ES-I3 (cell line): ENCODE results near the gene FER1L5.

Source experiments
- H3K36me3 ChIP-seq: 2 replicates; pipeline ENCODE4 v1.6.1; 2013; ENCODE audit warnings: mild to moderate bottlenecking, low read length, control low read depth, moderate library complexity; ENCODE audit not compliant: insufficient read depth
- H3K4me1 ChIP-seq: 2 replicates; pipeline ENCODE4 v1.6.1; 2013; ENCODE audit warnings: mild to moderate bottlenecking, control low read depth, low read length; ENCODE audit not compliant: insufficient read depth
- H3K9ac ChIP-seq: 2 replicates; pipeline ENCODE4 v1.6.1; 2013; ENCODE audit warnings: low read depth, mild to moderate bottlenecking, low read length, moderate library complexity
- H3K9me3 ChIP-seq: 2 replicates; pipeline ENCODE4 v1.6.1; 2013; ENCODE audit warnings: mild to moderate bottlenecking, low read length, moderate library complexity; ENCODE audit not compliant: control insufficient read depth, insufficient read depth

FER1L5 gene

DNA sequence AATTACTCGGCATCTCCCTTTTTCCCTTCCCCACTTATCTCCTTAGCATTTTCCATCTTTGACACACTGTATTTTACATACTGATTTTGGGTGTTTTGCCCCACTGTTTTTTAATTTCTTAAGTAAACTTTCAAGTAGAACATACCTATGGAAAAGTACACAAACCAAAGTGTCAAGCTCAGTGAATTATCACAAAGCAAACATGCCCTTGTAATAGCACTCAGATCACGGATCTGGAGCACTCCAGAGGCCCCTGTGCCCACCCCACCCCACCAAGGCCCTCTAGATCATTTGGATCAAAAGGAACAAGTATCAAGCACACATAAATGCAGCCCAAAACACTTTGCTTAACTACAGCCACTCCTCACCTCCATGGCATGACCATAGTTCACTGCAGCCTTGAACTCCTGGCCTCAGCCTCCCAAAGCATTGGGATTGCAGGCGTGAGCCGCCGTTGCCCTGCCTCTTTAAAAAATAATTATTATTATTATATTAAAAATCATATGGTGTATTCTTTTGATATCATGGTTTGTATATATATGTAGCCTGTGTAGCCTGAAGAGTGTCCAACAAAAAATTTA, 38.1 kb downstream of the FER1L5 start:
- Histone ChIP-seq H3K4me1 (no peaks in the 10 kb centered on the region), H3K36me3 (no peaks in the 10 kb centered on the region), H3K9ac (no peak overlapping the region), H3K9me3 (no peaks in the 10 kb centered on the region)

- Histone ChIP-seq H3K4me1 (no peaks in the 10 kb centered on the region; the same call in 1 of the 2 replicates), H3K36me3 (no peaks in the 10 kb centered on the region), H3K9ac (no peak overlapping the region), H3K9me3 (no peaks in the 10 kb centered on the region)
Measured at GRCh38 chr2:96681540-96681939, 39.0 kb downstream of the FER1L5 start.

GRCh38 chr2:96683307-96683706, 40.7 kb downstream of the FER1L5 start:
- no peaks in the 10 kb centered on the region for H3K36me3 ChIP-seq
- peaks cover 5% of the 10 kb centered on the region; the same call in 1 of the 2 replicates for H3K4me1 ChIP-seq
- no peaks in the 10 kb centered on the region for H3K9me3 ChIP-seq
- H3K9ac ChIP-seq, result no peak overlapping the region

GRCh38 chr2:96683972-96684820, 41.6 kb downstream of the FER1L5 start:
- Histone ChIP-seq H3K9ac (no peak overlapping the region), H3K9me3 (no peaks in the 10 kb centered on the region), H3K4me1 (peaks cover 5% of the 10 kb centered on the region; the same call in 1 of the 2 replicates), H3K36me3 (no peaks in the 10 kb centered on the region)

DNA sequence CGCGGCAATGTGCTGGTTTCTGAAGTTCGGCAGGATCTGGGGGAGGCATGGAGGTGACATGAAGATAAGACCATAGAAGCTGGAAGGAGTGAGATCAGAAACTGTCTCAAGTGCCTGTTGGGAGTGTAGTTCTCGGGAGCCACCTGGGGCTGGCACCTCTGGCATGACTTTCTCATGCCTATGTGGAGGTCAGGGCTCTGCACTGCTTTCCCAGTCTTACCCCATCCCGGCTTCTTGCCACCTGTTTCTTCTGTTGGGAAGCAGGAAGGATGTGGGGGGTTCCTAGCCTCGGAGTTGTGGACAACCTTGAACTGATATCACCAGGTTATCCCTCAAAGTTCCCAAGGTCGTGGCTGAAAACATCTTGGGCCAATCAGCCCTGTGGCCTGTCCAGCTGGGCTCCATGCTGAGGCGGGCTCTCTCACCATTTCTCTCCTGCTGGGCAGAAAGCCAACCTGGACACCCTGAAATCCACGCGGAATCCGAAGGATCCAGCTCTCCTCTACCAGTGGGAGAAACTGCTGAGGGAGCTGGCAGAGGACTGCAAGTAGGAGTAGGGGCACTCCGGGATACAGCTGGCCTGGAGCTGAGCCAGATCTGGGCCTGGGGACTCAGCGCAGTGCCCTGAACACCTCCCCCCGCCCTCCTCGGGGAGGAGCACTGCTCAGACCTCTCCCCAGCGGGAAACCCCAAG, 42.5 kb downstream of the FER1L5 start:
- H3K4me1 ChIP-seq, result peaks cover 5% of the 10 kb centered on the region; the same call in 1 of the 2 replicates
- no peaks in the 10 kb centered on the region for H3K36me3 ChIP-seq
- no peak overlapping the region for H3K9ac ChIP-seq
- H3K9me3 ChIP-seq, result no peaks in the 10 kb centered on the region

GRCh38 chr2:96685577-96686459, 43.3 kb downstream of the FER1L5 start:
- H3K36me3 ChIP-seq, result no peaks in the 10 kb centered on the region
- no peak overlapping the region for H3K9ac ChIP-seq
- no peaks in the 10 kb centered on the region for H3K9me3 ChIP-seq
- peaks cover 5% of the 10 kb centered on the region; the same call in 1 of the 2 replicates for H3K4me1 ChIP-seq

DNA sequence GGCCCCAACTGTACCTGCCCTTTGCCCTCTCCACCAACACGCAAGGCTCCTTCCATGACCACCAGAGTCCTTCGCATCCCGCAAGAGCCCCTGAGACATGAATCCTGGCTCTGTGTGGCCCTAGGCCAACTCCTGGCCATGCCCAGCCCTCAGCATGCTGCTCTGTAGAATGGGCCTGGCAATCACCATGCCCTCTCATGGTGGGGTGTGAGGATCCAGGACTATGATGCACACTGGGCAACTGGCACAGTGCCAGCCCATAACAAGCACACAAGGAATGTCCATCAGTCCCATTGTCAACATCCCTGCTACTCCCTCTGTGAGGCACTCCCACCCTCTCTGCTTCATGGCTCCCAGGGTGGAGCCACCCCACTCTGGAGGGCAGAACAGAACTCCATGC, 44.7 kb downstream of the FER1L5 start:
- Histone ChIP-seq H3K36me3 (no peaks in the 10 kb centered on the region), H3K9me3 (no peaks in the 10 kb centered on the region), H3K4me1 (peaks cover 5% of the 10 kb centered on the region; the same call in 1 of the 2 replicates), H3K9ac (no peak overlapping the region)

DNA sequence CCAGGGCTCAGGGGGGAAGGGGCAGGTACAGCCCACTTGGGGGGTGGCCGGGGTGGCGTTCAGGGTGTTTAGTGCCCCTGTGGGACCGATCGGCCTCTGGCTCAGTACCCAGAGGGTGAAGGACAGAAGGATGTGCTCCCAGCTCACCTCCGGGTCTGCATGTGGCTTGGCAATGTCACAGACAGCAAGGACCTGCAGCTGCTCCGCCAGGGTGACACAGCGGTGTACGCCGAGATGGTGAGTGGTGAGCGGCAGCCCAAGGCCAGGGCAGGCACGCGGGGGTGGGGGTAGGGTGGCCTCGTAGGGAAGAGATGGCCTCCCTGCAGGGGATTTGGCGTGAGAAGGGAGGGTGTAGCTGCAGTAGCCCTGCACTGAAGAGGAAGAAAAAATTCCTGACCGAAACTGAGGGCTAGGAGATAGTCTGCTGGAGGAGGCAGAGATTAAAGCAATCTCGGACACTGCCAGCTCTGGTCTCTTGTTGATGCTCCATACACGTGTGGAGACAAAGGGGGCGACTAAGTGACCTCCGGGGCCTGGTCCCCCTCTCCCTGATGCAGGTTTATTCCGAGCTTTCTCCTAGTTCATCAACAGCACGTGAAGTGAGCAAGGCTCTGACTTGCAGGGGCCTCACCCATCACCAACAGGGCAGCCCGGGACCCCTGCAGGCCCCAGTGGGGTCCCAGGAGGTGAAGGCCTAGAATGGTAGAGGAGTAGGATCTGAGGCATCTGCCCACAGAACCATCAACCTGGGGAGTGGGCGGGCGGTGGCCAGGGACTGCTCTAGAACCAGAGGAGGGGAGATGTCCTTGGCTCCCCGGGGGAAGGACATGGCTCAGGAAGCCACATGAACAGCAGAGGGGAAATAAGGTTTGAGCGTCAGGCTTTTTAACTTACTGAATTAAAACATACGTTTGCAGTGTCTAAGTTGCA, 45.4 kb downstream of the FER1L5 start:
- no peak overlapping the region for H3K9ac ChIP-seq
- H3K36me3 ChIP-seq, result no peaks in the 10 kb centered on the region
- H3K4me1 ChIP-seq, result peaks cover 5% of the 10 kb centered on the region; the same call in 1 of the 2 replicates
- no peaks in the 10 kb centered on the region for H3K9me3 ChIP-seq

DNA sequence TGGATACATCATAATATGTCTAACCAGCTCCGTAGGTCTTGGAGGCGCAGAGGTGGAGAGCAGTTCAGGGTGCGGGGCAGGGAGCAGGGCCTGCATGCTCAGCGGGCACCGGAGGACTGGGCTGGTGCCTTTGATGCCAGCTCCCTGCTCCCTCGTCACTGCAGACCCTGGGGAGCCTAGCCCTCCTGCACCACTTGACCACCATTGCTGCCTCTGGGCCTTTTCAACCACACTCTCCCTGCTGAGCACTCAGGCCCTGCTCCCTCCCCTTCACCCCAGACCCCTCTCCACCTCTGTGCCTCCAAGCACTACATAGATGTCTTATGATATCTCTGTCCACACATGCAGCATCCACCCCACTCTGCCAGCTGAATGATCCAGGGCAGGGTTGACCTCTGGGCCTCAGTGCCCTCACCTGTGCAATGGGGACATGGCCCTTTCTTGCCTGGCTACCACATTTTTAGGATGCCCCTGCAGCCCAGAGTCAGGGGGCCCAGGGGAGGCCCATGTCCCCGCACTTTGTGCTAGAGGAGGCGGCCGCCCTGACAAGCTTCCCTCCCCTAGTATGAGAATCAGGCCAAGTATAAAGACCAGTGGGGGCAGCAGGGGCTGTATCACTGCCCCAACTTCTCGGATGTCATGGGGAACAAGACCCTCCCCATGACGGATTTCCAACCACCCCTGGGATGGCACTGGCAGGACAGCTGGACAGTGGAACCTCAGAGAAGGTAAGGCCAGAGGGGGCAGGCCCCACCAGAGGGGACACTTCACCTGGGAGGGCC, 46.3 kb downstream of the FER1L5 start:
- Histone ChIP-seq H3K36me3 (no peaks in the 10 kb centered on the region), H3K9me3 (no peaks in the 10 kb centered on the region), H3K4me1 (peaks cover 5% of the 10 kb centered on the region; the same call in 1 of the 2 replicates), H3K9ac (no peak overlapping the region)

GRCh38 chr2:96689431-96689991, 46.9 kb downstream of the FER1L5 start:
- H3K9ac ChIP-seq, result no peak overlapping the region
- H3K4me1 ChIP-seq, result peaks cover 5% of the 10 kb centered on the region; the same call in 1 of the 2 replicates
- H3K36me3 ChIP-seq, result no peaks in the 10 kb centered on the region
- H3K9me3 ChIP-seq, result no peaks in the 10 kb centered on the region

DNA sequence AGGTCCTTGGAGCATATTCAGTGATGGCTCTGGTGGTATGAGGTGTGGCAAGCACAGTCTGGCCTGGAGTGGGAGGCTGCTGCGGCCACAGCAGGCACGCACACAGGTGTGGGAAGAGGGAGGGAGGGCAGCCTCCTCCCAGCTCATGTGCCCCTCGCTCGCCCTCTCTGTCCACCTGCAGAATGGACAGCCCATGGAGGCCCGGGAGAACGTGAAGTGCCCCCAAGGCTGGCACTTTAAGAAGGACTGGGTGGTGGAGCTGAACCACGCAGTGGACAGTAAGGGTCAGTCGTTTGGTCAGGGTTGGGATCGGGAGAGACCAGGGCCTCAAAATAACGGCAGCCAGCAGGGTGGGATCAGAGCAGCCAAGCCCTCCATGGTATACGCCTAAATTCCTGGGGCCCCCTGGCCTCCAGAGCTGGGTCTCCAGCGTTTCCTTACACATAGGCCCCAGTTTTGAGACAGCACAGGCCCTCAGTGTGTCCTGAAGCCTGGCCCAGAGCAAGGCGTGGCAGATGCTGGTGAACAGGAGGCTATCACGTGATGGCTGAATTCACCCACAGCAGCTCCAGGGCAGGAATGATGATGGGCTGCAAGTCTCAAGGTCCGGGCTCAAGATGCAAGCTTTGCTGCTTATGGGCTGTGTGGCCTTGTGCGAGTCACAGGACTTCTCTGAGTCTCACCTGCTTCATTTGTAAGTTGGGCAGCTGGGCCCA, 47.9 kb downstream of the FER1L5 start:
- Histone ChIP-seq H3K36me3 (no peaks in the 10 kb centered on the region), H3K9ac (no peak overlapping the region), H3K9me3 (no peaks in the 10 kb centered on the region), H3K4me1 (peaks cover 5% of the 10 kb centered on the region; the same call in 1 of the 2 replicates)
